Measurements from ENCODE around the gene GOLGA6L10. TPM values are rescaled to one million over a fixed set of nuclear protein-coding genes. Genes with fewer than 3 reads are reported as not detected.
"Not testable (repeated sequence)": the region's sequence is repeated elsewhere in the genome, so short reads cannot be mapped to it uniquely, and the experiment has no call there.

The GOLGA6L10 gene
- total and polyA plus RNA-seq, 2 experiments from 2014 or later: 0.07 to 0.23 TPM

DNA sequence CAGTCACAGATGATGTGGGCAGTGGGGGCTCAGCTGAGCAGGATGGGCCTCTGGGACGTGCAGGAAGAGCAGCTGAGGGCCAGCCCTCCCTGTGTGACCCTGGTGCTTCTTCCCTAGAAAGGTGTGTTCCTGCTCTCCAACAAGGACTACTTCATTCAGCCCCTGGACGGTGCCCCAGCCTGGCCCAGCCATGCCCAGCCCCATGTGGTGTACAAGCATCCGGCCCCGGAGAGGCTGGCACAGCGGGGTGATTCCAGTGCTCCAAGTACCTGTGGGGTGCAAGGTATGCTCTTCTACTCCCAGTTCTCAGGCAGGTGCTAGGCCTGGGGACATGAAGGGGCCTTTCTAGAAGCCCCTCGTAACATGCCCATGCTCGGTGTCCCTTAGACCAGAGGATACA, 48.4 kb downstream of the GOLGA6L10 start:
- Histone ChIP-seq H3K4me1 (ENCODE audit: insufficient read depth) (no peaks in the 10 kb centered on the region), H3K4me2 (no peak overlapping the region), H3K27ac (ENCODE audit: low read depth) (no peak overlapping the region), H4K20me1 (replicated peaks; ENCODE audit: insufficient read depth) (no peaks in the 10 kb centered on the region), H3F3A (replicated peaks; ENCODE audit: low read depth) (no peaks in the 10 kb centered on the region), H3K4me3 (no peak overlapping the region), H3K36me3 (ENCODE audit: insufficient read depth) (no peaks in the 10 kb centered on the region), H3K9me2 (ENCODE audit: insufficient read depth) (no peaks in the 10 kb centered on the region), H3K27me3 (ENCODE audit: insufficient read depth) (no peaks in the 10 kb centered on the region), H2AFZ (no peak overlapping the region), H3K79me2 (replicated peaks; ENCODE audit: insufficient read depth) (no peaks in the 10 kb centered on the region)
- Mint-ChIP-seq H3K36me3 (ENCODE audit: low read depth) (no peaks in the 10 kb centered on the region), H3K4me3 (no peak overlapping the region), H3K9me3 (no peaks in the 10 kb centered on the region), H3K27me3 (ENCODE audit: insufficient read depth, low read depth, poor library complexity) (peaks cover 14% of the 10 kb centered on the region), H3K27ac (no peak overlapping the region), H3K4me1 (no peaks in the 10 kb centered on the region)
- TF ChIP-seq, protein P1, sequence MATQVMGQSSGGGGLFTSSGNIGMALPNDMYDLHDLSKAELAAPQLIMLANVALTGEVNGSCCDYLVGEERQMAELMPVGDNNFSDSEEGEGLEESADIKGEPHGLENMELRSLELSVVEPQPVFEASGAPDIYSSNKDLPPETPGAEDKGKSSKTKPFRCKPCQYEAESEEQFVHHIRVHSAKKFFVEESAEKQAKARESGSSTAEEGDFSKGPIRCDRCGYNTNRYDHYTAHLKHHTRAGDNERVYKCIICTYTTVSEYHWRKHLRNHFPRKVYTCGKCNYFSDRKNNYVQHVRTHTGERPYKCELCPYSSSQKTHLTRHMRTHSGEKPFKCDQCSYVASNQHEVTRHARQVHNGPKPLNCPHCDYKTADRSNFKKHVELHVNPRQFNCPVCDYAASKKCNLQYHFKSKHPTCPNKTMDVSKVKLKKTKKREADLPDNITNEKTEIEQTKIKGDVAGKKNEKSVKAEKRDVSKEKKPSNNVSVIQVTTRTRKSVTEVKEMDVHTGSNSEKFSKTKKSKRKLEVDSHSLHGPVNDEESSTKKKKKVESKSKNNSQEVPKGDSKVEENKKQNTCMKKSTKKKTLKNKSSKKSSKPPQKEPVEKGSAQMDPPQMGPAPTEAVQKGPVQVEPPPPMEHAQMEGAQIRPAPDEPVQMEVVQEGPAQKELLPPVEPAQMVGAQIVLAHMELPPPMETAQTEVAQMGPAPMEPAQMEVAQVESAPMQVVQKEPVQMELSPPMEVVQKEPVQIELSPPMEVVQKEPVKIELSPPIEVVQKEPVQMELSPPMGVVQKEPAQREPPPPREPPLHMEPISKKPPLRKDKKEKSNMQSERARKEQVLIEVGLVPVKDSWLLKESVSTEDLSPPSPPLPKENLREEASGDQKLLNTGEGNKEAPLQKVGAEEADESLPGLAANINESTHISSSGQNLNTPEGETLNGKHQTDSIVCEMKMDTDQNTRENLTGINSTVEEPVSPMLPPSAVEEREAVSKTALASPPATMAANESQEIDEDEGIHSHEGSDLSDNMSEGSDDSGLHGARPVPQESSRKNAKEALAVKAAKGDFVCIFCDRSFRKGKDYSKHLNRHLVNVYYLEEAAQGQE (IDR thresholded peaks at IDR 0.05; ENCODE audit: unreplicated experiment): no peak
- TF ChIP-seq EZH2phosphoT487 (IDR thresholded peaks at IDR 0.05; ENCODE audit: unreplicated experiment): no peak
- TF ChIP-seq STAT1 (IDR thresholded peaks at IDR 0.05; ENCODE audit: unreplicated experiment): no peak
- TF ChIP-seq CREB1 (CRISPR knock-in tag; IDR thresholded peaks at IDR 0.05; ENCODE audit: low read depth): no peak
- TF ChIP-seq ZNF331 (CRISPR knock-in tag; IDR thresholded peaks at IDR 0.05; ENCODE audit: low read depth): no peak
- no peak for TF ChIP-seq EZH2 (IDR thresholded peaks at IDR 0.05; ENCODE audit: low read depth, unreplicated experiment)
- DNase-seq (ENCODE audit: low spot score) (no peak), ATAC-seq (no peak)

DNA sequence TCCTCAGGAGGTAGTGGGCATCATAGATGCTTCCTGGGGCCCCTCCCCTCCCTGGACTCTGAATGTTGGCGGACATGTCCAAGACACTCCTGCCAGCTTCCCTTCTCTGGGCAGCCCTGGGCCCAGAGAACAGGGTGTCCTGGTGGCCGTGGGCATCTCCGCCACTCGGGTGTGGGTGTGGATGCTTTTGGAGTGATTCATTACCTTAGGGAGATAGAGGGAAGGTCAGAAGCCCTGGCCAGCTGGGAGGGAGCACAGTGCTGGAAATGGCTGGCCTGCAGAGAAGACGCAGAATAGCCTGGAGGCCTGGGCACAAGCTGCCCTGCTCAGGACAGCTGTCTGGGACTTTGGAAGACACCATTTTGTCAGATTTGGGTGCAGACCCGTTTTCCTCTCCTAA, 48.9 kb downstream of the GOLGA6L10 start:
- not testable (repeated sequence) for H3K4me3 ChIP-seq; H3K9me3 Mint-ChIP-seq; H3K4me1 ChIP-seq (ENCODE audit: insufficient read depth); H3K79me2 ChIP-seq (replicated peaks; ENCODE audit: insufficient read depth); H3K4me3 Mint-ChIP-seq; H3K27ac Mint-ChIP-seq; H3K36me3 Mint-ChIP-seq (ENCODE audit: low read depth); H3K9me2 ChIP-seq (ENCODE audit: insufficient read depth); H2AFZ ChIP-seq; H3K36me3 ChIP-seq (ENCODE audit: insufficient read depth); H3K27me3 ChIP-seq (ENCODE audit: insufficient read depth); H3F3A ChIP-seq (replicated peaks; ENCODE audit: low read depth); ATAC-seq; H3K27ac ChIP-seq (ENCODE audit: low read depth); H3K4me2 ChIP-seq; H3K4me1 Mint-ChIP-seq; H4K20me1 ChIP-seq (replicated peaks; ENCODE audit: insufficient read depth); DNase-seq (ENCODE audit: low spot score)
- peaks cover 14% of the 10 kb centered on the region for H3K27me3 Mint-ChIP-seq (ENCODE audit: insufficient read depth, low read depth, poor library complexity)

DNA sequence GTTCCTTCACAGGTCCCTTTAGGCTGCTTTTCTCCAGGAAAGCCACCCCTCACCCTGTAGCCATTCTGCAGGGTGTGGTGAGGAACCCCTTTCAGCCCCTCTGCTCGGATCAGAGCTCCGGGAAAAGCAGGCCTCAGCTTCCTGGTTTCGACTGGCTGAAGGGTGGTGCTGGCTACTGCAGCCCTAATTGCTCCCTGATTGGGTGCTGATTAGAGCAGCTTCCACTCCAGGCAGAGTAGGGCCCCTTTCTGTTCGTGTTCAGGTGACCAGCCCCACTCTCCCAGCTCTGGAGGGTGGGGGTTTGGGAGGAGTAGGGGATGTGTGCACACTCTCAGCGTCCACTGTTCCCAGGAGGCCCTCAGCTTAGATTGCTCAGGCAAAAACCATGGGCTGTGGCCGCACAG, 49.8 kb downstream of the GOLGA6L10 start:
- not testable (repeated sequence) for H3K27me3 ChIP-seq (ENCODE audit: insufficient read depth); H3K9me3 Mint-ChIP-seq; H3K9me2 ChIP-seq (ENCODE audit: insufficient read depth); H3K27ac ChIP-seq (ENCODE audit: low read depth); H3K36me3 Mint-ChIP-seq (ENCODE audit: low read depth); H3K27ac Mint-ChIP-seq; H3K4me2 ChIP-seq; DNase-seq (ENCODE audit: low spot score); H3K4me3 Mint-ChIP-seq; H3K4me1 ChIP-seq (ENCODE audit: insufficient read depth); H2AFZ ChIP-seq; H3K4me3 ChIP-seq; H3K36me3 ChIP-seq (ENCODE audit: insufficient read depth); H3K4me1 Mint-ChIP-seq; H3F3A ChIP-seq (replicated peaks; ENCODE audit: low read depth); H4K20me1 ChIP-seq (replicated peaks; ENCODE audit: insufficient read depth); H3K79me2 ChIP-seq (replicated peaks; ENCODE audit: insufficient read depth); ATAC-seq
- peaks cover 14% of the 10 kb centered on the region for H3K27me3 Mint-ChIP-seq (ENCODE audit: insufficient read depth, low read depth, poor library complexity)

Data from GM23338 (cell line).